Mucosa of stomach (tissue), 1 donor: ENCODE results near the gene TAF11L3.
"Not testable (repeated sequence)": the region's sequence is repeated elsewhere in the genome, so short reads cannot be mapped to it uniquely, and the experiment has no call there.

ENCODE experiments used
- H3K27me3 ChIP-seq: one replicate; pipeline ENCODE4 v1.7.0; 2013; ENCODE audit warnings: mild to moderate bottlenecking, low read length; ENCODE audit not compliant: control insufficient read depth, insufficient read depth
- H3K36me3 ChIP-seq: one replicate; pipeline ENCODE4 v1.7.0; 2013; ENCODE audit warnings: low read length; ENCODE audit not compliant: control insufficient read depth, insufficient read depth
- H3K4me1 ChIP-seq: one replicate; pipeline ENCODE4 v1.7.0; 2013; ENCODE audit warnings: mild to moderate bottlenecking, low read length; ENCODE audit not compliant: control insufficient read depth, insufficient read depth
- H3K4me3 ChIP-seq: one replicate; pipeline ENCODE4 v1.7.0; 2013; ENCODE audit warnings: low read length
- H3K9ac ChIP-seq: one replicate; pipeline ENCODE4 v1.7.0; 2013; ENCODE audit warnings: mild to moderate bottlenecking, low read length, moderate library complexity
- H3K9me3 ChIP-seq: one replicate; pipeline ENCODE4 v1.7.0; 2013; ENCODE audit warnings: mild to moderate bottlenecking, low read length, moderate library complexity; ENCODE audit not compliant: control insufficient read depth
- donor health status: Pancreatic carcinoma.

Gene TAF11L3

DNA sequence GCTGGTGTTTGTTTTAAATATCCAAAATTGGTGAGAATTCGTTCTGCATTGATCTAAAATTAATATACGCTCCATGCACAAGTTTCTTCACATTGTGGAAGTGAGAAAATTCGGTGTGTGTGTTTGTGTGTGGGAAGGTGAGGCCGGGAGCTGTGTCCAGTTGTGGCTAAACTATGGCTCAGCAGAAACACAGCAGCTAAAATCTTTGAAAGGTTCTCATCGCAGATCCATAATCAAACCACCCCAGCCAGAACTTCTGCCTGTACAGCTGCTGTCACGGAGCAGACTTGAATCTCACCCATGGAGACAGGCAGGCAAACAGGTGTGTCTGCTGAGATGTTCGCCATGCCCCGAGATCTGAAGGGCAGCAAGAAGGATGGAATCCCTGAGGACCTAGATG lies 20.2 kb upstream of the TAF11L3 start, which contains the start of gene TAF11L2:
Gene TAF11L2 (plus strand): TSS at position 301 of the 400 bp plus-strand sequence.
- H3K9ac ChIP-seq, H3K4me3 ChIP-seq, H3K36me3 ChIP-seq, H3K9me3 ChIP-seq, H3K4me1 ChIP-seq, H3K27me3 ChIP-seq: not testable (repeated sequence)

DNA sequence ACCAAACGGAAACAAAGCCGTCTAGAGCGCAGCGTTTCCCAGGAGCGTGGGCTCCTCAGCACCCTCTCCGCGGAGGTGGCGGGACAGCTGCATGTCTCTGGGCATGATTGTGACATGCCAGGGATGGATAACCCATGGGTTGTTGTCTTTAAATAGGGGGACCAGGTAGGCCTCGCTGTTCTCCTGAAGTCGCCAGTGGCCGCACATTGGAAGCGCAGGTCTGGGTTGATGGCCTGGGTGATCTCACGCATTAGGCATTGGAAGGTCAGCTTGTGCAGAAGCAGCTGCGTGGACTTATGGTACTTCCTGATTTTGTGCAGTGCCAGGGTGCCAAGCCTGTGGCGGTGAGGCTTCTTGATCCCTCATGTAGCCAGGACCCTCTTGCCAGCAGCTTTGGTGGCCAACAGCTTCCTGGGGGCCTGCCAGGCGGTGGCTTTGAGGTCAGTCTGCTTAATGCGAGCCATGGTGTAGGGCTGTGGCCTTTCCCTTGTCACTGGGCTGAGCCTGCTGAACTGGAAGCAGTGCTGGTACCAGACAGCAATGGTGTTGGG lies 6.3 kb upstream of the TAF11L3 start:
- H3K9ac ChIP-seq = no peak overlapping the region
- no peaks in the 10 kb centered on the region for H3K27me3 ChIP-seq
- no peaks in the 10 kb centered on the region for H3K9me3 ChIP-seq
- no peaks in the 10 kb centered on the region for H3K36me3 ChIP-seq
- H3K4me3 ChIP-seq = no peak overlapping the region
- no peaks in the 10 kb centered on the region for H3K4me1 ChIP-seq

DNA sequence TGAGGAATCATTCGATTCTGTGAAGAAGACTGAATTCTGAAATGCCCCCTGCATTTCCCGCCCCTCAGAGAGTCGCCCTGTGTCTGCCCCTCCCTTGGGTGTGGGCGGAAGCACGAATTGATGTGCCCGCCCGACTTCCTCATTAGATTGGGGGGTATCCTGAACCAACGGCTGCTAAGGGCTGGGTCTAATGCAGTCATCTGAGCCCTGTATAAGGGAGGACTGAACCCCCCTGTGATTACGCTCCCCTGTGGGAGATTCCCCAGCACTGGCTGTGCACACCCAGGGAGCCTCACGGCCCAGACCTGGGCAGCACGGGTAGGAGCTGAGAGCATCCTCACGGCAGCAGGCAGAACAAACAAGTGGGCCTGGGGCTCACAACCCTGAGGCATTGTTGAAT lies 641 bp upstream of the TAF11L3 start:
- not testable (repeated sequence) for H3K4me3 ChIP-seq, H3K27me3 ChIP-seq, H3K9me3 ChIP-seq, H3K36me3 ChIP-seq, H3K9ac ChIP-seq, H3K4me1 ChIP-seq

DNA sequence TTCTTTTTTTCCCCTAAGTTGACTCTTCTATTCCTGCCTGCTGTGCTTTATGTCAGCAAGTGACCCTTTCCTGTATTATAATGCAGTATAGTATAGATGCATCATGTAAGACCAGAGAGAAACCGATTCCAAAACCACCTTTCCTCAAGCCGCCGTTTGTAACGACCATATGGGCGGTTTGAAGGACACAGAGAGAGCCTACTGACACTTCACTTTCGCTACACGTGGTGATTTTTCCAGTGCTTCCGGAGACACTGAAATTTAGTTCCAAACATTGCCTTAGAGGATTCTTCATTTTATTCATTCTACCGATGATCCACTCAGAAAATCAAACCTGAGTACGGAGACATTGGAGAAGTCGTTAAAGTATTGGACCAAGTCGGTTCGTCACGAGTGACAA lies 1.3 kb downstream of the TAF11L3 start:
- H3K4me3 ChIP-seq, H3K4me1 ChIP-seq, H3K27me3 ChIP-seq, H3K36me3 ChIP-seq, H3K9me3 ChIP-seq, H3K9ac ChIP-seq: not testable (repeated sequence)

DNA sequence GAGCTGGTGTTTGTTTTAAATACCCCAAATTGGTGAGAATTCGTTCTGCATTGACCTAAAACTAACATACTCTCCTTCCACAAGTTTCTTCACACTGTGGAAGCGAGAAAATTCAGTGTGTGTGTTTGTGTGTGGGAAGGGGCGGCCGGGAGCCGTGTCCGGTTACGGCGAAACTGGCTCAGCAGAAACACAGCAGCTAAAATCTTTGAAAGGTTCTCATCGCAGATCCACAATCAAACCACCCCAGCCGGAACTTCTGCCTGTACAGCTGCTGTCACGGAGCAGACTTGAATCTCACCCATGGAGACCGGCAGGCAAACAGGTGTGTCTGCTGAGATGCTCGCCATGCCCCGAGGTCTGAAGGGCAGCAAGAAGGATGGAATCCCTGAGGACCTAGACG lies 3.3 kb downstream of the TAF11L3 start, which contains the start of gene TAF11L4:
Gene TAF11L4 (plus strand): TSS at position 301 of the 400 bp plus-strand sequence.
- not testable (repeated sequence) for H3K36me3 ChIP-seq, H3K9ac ChIP-seq, H3K27me3 ChIP-seq, H3K4me3 ChIP-seq, H3K9me3 ChIP-seq, H3K4me1 ChIP-seq

DNA sequence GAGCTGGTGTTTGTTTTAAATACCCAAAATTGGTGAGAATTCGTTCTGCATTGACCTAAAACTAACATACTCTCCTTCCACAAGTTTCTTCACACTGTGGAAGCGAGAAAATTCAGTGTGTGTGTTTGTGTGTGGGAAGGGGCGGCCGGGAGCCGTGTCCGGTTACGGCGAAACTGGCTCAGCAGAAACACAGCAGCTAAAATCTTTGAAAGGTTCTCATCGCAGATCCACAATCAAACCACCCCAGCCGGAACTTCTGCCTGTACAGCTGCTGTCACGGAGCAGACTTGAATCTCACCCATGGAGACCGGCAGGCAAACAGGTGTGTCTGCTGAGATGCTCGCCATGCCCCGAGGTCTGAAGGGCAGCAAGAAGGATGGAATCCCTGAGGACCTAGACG lies 6.8 kb downstream of the TAF11L3 start, which contains the start of gene TAF11L5:
Gene TAF11L5 (plus strand): TSS at position 301 of the 400 bp plus-strand sequence.
- not testable (repeated sequence) for H3K9me3 ChIP-seq, H3K36me3 ChIP-seq, H3K4me1 ChIP-seq, H3K9ac ChIP-seq, H3K27me3 ChIP-seq, H3K4me3 ChIP-seq

DNA sequence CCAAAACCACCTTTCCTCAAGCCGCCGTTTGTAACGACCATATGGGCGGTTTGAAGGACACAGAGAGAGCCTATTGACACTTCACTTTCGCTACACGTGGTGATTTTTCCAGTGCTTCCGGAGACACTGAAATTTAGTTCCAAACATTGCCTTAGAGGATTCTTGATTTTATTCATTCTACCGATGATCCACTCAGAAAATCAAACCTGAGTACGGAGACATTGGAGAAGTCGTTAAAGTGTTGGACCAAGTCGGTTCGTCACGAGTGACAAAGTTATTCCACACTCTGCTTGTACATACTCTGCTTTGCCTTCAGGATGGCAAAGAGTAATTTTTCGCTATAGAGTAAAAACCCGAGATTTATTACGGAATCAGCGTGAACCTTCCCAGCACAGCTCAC lies 8.3 kb downstream of the TAF11L3 start:
- H3K4me1 ChIP-seq, H3K9me3 ChIP-seq, H3K36me3 ChIP-seq: not testable (repeated sequence)

DNA sequence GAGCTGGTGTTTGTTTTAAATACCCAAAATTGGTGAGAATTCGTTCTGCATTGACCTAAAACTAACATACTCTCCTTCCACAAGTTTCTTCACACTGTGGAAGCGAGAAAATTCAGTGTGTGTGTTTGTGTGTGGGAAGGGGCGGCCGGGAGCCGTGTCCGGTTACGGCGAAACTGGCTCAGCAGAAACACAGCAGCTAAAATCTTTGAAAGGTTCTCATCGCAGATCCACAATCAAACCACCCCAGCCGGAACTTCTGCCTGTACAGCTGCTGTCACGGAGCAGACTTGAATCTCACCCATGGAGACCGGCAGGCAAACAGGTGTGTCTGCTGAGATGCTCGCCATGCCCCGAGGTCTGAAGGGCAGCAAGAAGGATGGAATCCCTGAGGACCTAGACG lies 10.2 kb downstream of the TAF11L3 start, which contains the start of gene TAF11L6:
Gene TAF11L6 (plus strand): TSS at position 301 of the 400 bp plus-strand sequence.
- H3K4me1 ChIP-seq, H3K27me3 ChIP-seq, H3K9ac ChIP-seq, H3K36me3 ChIP-seq, H3K9me3 ChIP-seq, H3K4me3 ChIP-seq: not testable (repeated sequence)

More for the DNA sequence above, 8.3 kb downstream of the TAF11L3 start:
- not testable (repeated sequence) for H3K27me3 ChIP-seq, H3K9ac ChIP-seq, H3K4me3 ChIP-seq
